SK-N-SH treated with all-trans-retinoic acid at 6 μM for 48 hours (cell line): ENCODE data around the gene HES5.

ENCODE experiments used
- PATZ1 ChIP-seq: fragments of 250-450 bp; sonication (Bioruptor Pico); IDR thresholded peaks from 2 replicates; pipeline ENCODE4 v1.8.0; 2020; ENCODE audit warnings: mild to moderate bottlenecking, moderate library complexity, borderline replicate concordance
- PPARA ChIP-seq: fragments of 250-450 bp; sonication (Bioruptor Pico); IDR thresholded peaks from 2 replicates; pipeline ENCODE4 v1.5.0; 2020; ENCODE audit warnings: mild to moderate bottlenecking, borderline replicate concordance

GRCh38 chr1:2502210-2502609 is 27.9 kb downstream of the HES5 start:
- no peak for TF ChIP-seq PATZ1 (CRISPR knock-in tag)
- no peak for TF ChIP-seq PPARA
